HepG2 (cell line): Measurements from ENCODE around the gene UCKL1. TPM values are rescaled to one million over a fixed set of nuclear protein-coding genes. Genes with fewer than 3 reads are reported as not detected.

ENCODE experiments used
- AGO1 ChIP-seq: fragments of 200-400 bp; formaldehyde crosslinking; IDR thresholded peaks from 2 replicates; pipeline ENCODE4 v1.6.1; 2017; ENCODE audit warnings: mild to moderate bottlenecking, low read depth, low read length, moderate library complexity; ENCODE audit not compliant: poor library complexity, severe bottlenecking
- ATF2 ChIP-seq: sonication (generic); formaldehyde crosslinking; IDR thresholded peaks from 2 replicates; pipeline ENCODE4 v1.4.0; 2020; ENCODE audit warnings: missing genetic modification reagents
- CERS6 ChIP-seq: sonication (generic); formaldehyde crosslinking; IDR thresholded peaks from 2 replicates; pipeline ENCODE4 v1.5.0; 2020; ENCODE audit warnings: missing genetic modification reagents
- EP300 ChIP-seq, 3 experiments: sonication (generic) in 1 of 3; formaldehyde crosslinking in 1 of 3; IDR thresholded peaks; 2 replicates each; pipeline versions ENCODE4 v1.5.1 to v1.6.1; 2011 to 2020; ENCODE audit warnings: low read depth in 2 of 3, low read length in 2 of 3, borderline replicate concordance in 1 of 3, improper control_type of control experiment in 1 of 3, mild to moderate bottlenecking in 1 of 3, missing genetic modification reagents in 1 of 3, moderate library complexity in 1 of 3
- FOXM1 ChIP-seq: sonication (generic); formaldehyde crosslinking; IDR thresholded peaks from 2 replicates; pipeline ENCODE4 v1.5.0; 2020; ENCODE audit warnings: missing genetic modification reagents
- GMEB1 ChIP-seq: sonication (generic); formaldehyde crosslinking; IDR thresholded peaks from 2 replicates; pipeline ENCODE4 v1.5.1; 2020; ENCODE audit warnings: missing genetic modification reagents, mild to moderate bottlenecking, borderline replicate concordance
- HNF4A ChIP-seq: sonication (generic); formaldehyde crosslinking; IDR thresholded peaks from 2 replicates; pipeline ENCODE4 v1.4.0; 2020; ENCODE audit warnings: missing genetic modification reagents
- KAT8 ChIP-seq: IDR thresholded peaks from 2 replicates; pipeline ENCODE4 v1.6.1; 2016; ENCODE audit warnings: missing genetic modification reagents, missing compliant biosample characterization
- KLF16 ChIP-seq, 2 experiments: sonication (generic) in 1 of 2; formaldehyde crosslinking in 1 of 2; IDR thresholded peaks; 2 replicates each; pipeline versions ENCODE4 v1.6.1 to v1.8.0; 2016 to 2023; ENCODE audit warnings: missing genetic modification reagents in 2 of 2, missing compliant biosample characterization in 1 of 2
- MATR3 ChIP-seq: sonication (generic); formaldehyde crosslinking; IDR thresholded peaks from 2 replicates; pipeline ENCODE4 v1.4.0; 2020; ENCODE audit warnings: missing genetic modification reagents
- MXI1 ChIP-seq: IDR thresholded peaks from 3 replicates; pipeline ENCODE4 v1.6.1; 2012; ENCODE audit warnings: low read depth, low read length, inconsistent platforms, borderline replicate concordance
- NCOA2 ChIP-seq: sonication (generic); formaldehyde crosslinking; IDR thresholded peaks from 2 replicates; pipeline ENCODE4 v1.8.0; 2022; ENCODE audit warnings: inconsistent platforms
- PAX8 ChIP-seq: sonication (generic); formaldehyde crosslinking; IDR thresholded peaks from 2 replicates; pipeline ENCODE4 v1.8.0; 2022; ENCODE audit warnings: mild to moderate bottlenecking, missing genetic modification reagents, borderline replicate concordance
- PPARG ChIP-seq: conservative IDR thresholded peaks from 2 replicates; pipeline ENCODE4 v1.6.1; 2016; ENCODE audit warnings: missing biosample characterization, missing genetic modification reagents
- REL ChIP-seq: sonication (generic); formaldehyde crosslinking; conservative IDR thresholded peaks from 2 replicates; pipeline ENCODE4 v1.8.0; 2022; ENCODE audit warnings: mild to moderate bottlenecking, missing genetic modification reagents, moderate library complexity
- RELA ChIP-seq: sonication (generic); formaldehyde crosslinking; IDR thresholded peaks from 2 replicates; pipeline ENCODE4 v1.4.0; 2020; ENCODE audit warnings: missing genetic modification reagents
- ZFP36L2 ChIP-seq: sonication (generic); formaldehyde crosslinking; IDR thresholded peaks from 2 replicates; pipeline ENCODE4 v1.4.0; 2020; ENCODE audit warnings: missing genetic modification reagents
- ZNF121 ChIP-seq: sonication (generic); formaldehyde crosslinking; IDR thresholded peaks from 2 replicates; pipeline ENCODE4 v1.5.0; 2020; ENCODE audit warnings: mild to moderate bottlenecking, missing genetic modification reagents
- ZNF234 ChIP-seq: sonication (generic); formaldehyde crosslinking; conservative IDR thresholded peaks from 2 replicates; pipeline ENCODE4 v1.5.1; 2020; ENCODE audit warnings: mild to moderate bottlenecking, missing genetic modification reagents
- ZNF280D ChIP-seq: sonication (generic); formaldehyde crosslinking; IDR thresholded peaks from 2 replicates; pipeline ENCODE4 v1.5.1; 2020; ENCODE audit warnings: mild to moderate bottlenecking, missing genetic modification reagents
- ZNF335 ChIP-seq: sonication (generic); formaldehyde crosslinking; IDR thresholded peaks from 2 replicates; pipeline ENCODE4 v1.4.0; 2020; ENCODE audit warnings: missing genetic modification reagents
- polyA plus RNA-seq, 8 experiments: library from polyadenylated mRNA; depleted of rRNA in 3 of 8; stranded (reverse) in 7 of 8; unstranded in 1 of 8; fragments of >200 nt; fragmentation: Illumina TruSeq in 4 of 8; extraction: Trizol in 4 of 8; gene quantifications; 2 replicates each; pipeline versions ENCODE4 v1.2.1 to v1.2.3, GENCODE V29; 2011 to 2016; ENCODE audit warnings: low read depth in 4 of 8, missing spikeins in 1 of 8, mixed read lengths in 1 of 8; ENCODE audit not compliant: insufficient read depth in 1 of 8
- total RNA-seq, 5 experiments: library from RNA; depleted of rRNA; stranded (reverse); fragments of >200 nt; fragmentation: Illumina TruSeq; extraction: Trizol; gene quantifications; 2 replicates each; pipeline ENCODE4 v1.2.3, GENCODE V29; 2016; ENCODE audit warnings: low read depth in 1 of 5

UCKL1 gene
- total and polyA plus RNA-seq, 2 of the 13 experiments (the other 11 are each of a cell fraction or from before 2014, with no cell fraction given) = 50.2 to 126 TPM

GRCh38 chr20:63980806-63981728 is 24.9 kb upstream of the UCKL1 start, which contains the start of gene PRPF6 (continued):
- TF ChIP-seq MATR3 (CRISPR knock-in tag) = no peak; the same call in 1 of the 2 replicates
- TF ChIP-seq ZNF335 = peak; percentile 90
- peak; percentile 78 for TF ChIP-seq NCOA2 (CRISPR knock-in tag)
- peak; percentile 88 for TF ChIP-seq ATF2
- peak; percentile 98 to 100 for TF ChIP-seq KLF16 (CRISPR knock-in tag; IDR thresholded peaks at IDR 0.05)
- TF ChIP-seq ZNF280D (CRISPR knock-in tag) = no peak; the same call in none of the 2 replicates
- TF ChIP-seq KAT8 = peak; percentile 100
- TF ChIP-seq ZNF121 (CRISPR knock-in tag) = peak; percentile 78
- TF ChIP-seq AGO1 = peak; percentile 92
- peak; percentile 76; the same call in 1 of the 2 replicates for TF ChIP-seq ZFP36L2 (CRISPR knock-in tag)
- TF ChIP-seq PPARG (CRISPR knock-in tag) = peak; percentile 78
- TF ChIP-seq ZNF234 (CRISPR knock-in tag) = 0 out of 2 replicates have a peak, but pooled peaks have one; percentile 32
- TF ChIP-seq REL (CRISPR knock-in tag) = peak; percentile 98
- TF ChIP-seq RELA (CRISPR knock-in tag) = no peak
- peak in 1 of 2 experiments; percentile 40; a peak in 1 of 4 replicates for TF ChIP-seq EP300 (IDR thresholded peaks at IDR 0.05; ENCODE audit: low read depth in 2 of 2, low read length in 2 of 2)
- peak; percentile 56 for TF ChIP-seq EP300 (CRISPR knock-in tag; IDR thresholded peaks at IDR 0.05; ENCODE audit: borderline replicate concordance)
- TF ChIP-seq FOXM1 (CRISPR knock-in tag) = no peak
- TF ChIP-seq PAX8 (CRISPR knock-in tag) = no peak; the same call in 1 of the 2 replicates
- peak; percentile 98 for TF ChIP-seq MXI1
- peak; percentile 56 for TF ChIP-seq HNF4A (CRISPR knock-in tag)
- TF ChIP-seq CERS6 (CRISPR knock-in tag) = no peak; the same call in 1 of the 2 replicates
- TF ChIP-seq GMEB1 = peak; percentile 98
